HepG2 (cell line): ENCODE results near the gene PPP1R16B. TPM values are rescaled to one million over a fixed set of nuclear protein-coding genes. Genes with fewer than 3 reads are reported as not detected.

Experiments
- KLF16 ChIP-seq, 2 experiments: sonication (generic) in 1 of 2; formaldehyde crosslinking in 1 of 2; IDR thresholded peaks; 2 replicates each; pipeline versions ENCODE4 v1.6.1 to v1.8.0; 2016 to 2023; ENCODE audit warnings: missing genetic modification reagents in 2 of 2, missing compliant biosample characterization in 1 of 2
- PTBP1 ChIP-seq: fragments of 200-400 bp; formaldehyde crosslinking; IDR thresholded peaks from 2 replicates; pipeline ENCODE4 v1.6.1; 2018; ENCODE audit warnings: low read length, low read depth; ENCODE audit not compliant: poor library complexity, severe bottlenecking
- REL ChIP-seq: sonication (generic); formaldehyde crosslinking; conservative IDR thresholded peaks from 2 replicates; pipeline ENCODE4 v1.8.0; 2022; ENCODE audit warnings: mild to moderate bottlenecking, missing genetic modification reagents, moderate library complexity
- SIX4 ChIP-seq: sonication (generic); formaldehyde crosslinking; IDR thresholded peaks from 2 replicates; pipeline ENCODE4 v1.4.0; 2020; ENCODE audit warnings: missing genetic modification reagents
- SMAD3 ChIP-seq: sonication (generic); formaldehyde crosslinking; IDR thresholded peaks from 2 replicates; pipeline ENCODE4 v1.4.0; 2020; ENCODE audit warnings: missing genetic modification reagents
- ZKSCAN8 ChIP-seq: IDR thresholded peaks from 2 replicates; pipeline ENCODE4 v1.6.1; 2016; ENCODE audit warnings: borderline replicate concordance, missing genetic modification reagents, missing compliant biosample characterization
- ZNF296 ChIP-seq: sonication (generic); formaldehyde crosslinking; conservative IDR thresholded peaks from 2 replicates; pipeline ENCODE4 v1.5.0; 2020; ENCODE audit warnings: mild to moderate bottlenecking, missing genetic modification reagents
- ZNF337 ChIP-seq: sonication (generic); formaldehyde crosslinking; IDR thresholded peaks from 2 replicates; pipeline ENCODE4 v1.5.1; 2020; ENCODE audit warnings: missing genetic modification reagents, low read depth, mild to moderate bottlenecking, borderline replicate concordance
- ZNF616 ChIP-seq: sonication (generic); formaldehyde crosslinking; IDR thresholded peaks from 2 replicates; pipeline ENCODE4 v1.5.0; 2020; ENCODE audit warnings: low read depth, mild to moderate bottlenecking, missing genetic modification reagents
- ZNF883 ChIP-seq: sonication (generic); formaldehyde crosslinking; IDR thresholded peaks from 2 replicates; pipeline ENCODE4 v1.5.1; 2020; ENCODE audit warnings: mild to moderate bottlenecking, missing genetic modification reagents; ENCODE audit errors: not compliant biosample characterization
- ZSCAN22 ChIP-seq: sonication (generic); formaldehyde crosslinking; IDR thresholded peaks from 2 replicates; pipeline ENCODE4 v1.4.0; 2020; ENCODE audit warnings: mild to moderate bottlenecking, missing genetic modification reagents
- polyA plus RNA-seq, 8 experiments: library from polyadenylated mRNA; depleted of rRNA in 3 of 8; stranded (reverse) in 7 of 8; unstranded in 1 of 8; fragments of >200 nt; fragmentation: Illumina TruSeq in 4 of 8; extraction: Trizol in 4 of 8; gene quantifications; 2 replicates each; pipeline versions ENCODE4 v1.2.1 to v1.2.3, GENCODE V29; 2011 to 2016; ENCODE audit warnings: low read depth in 4 of 8, missing spikeins in 1 of 8, mixed read lengths in 1 of 8; ENCODE audit not compliant: insufficient read depth in 1 of 8
- total RNA-seq, 5 experiments: library from RNA; depleted of rRNA; stranded (reverse); fragments of >200 nt; fragmentation: Illumina TruSeq; extraction: Trizol; gene quantifications; 2 replicates each; pipeline ENCODE4 v1.2.3, GENCODE V29; 2016; ENCODE audit warnings: low read depth in 1 of 5
- TF ChIP-seq, protein P1 (sequence below), 2 experiments: sonication (generic) in 1 of 2; formaldehyde crosslinking in 1 of 2; IDR thresholded peaks; 2 replicates each; pipeline versions ENCODE4 v1.4.0 to v1.6.1; 2018 to 2020; ENCODE audit warnings: missing genetic modification reagents in 2 of 2, borderline replicate concordance in 1 of 2, low read depth in 1 of 2, mild to moderate bottlenecking in 1 of 2, missing biosample characterization in 1 of 2
- TF ChIP-seq, protein P2 (sequence below): sonication (generic); formaldehyde crosslinking; IDR thresholded peaks from one replicate; pipeline ENCODE4 v1.5.1; 2020; ENCODE audit warnings: mild to moderate bottlenecking, missing genetic modification reagents; ENCODE audit errors: not compliant biosample characterization
- TF ChIP-seq, protein P3 (sequence below): sonication (generic); formaldehyde crosslinking; IDR thresholded peaks from 2 replicates; pipeline ENCODE4 v1.4.0; 2020; ENCODE audit warnings: missing genetic modification reagents
- TF ChIP-seq, protein P4 (sequence below): sonication (generic); formaldehyde crosslinking; IDR thresholded peaks from 2 replicates; pipeline ENCODE4 v1.8.1; 2023; ENCODE audit warnings: mild to moderate bottlenecking, missing genetic modification reagents

PPP1R16B gene
- total and polyA plus RNA-seq, 2 of the 13 experiments (the other 11 are each of a cell fraction or from before 2014, with no cell fraction given) = 0.02 to 0.11 TPM

DNA sequence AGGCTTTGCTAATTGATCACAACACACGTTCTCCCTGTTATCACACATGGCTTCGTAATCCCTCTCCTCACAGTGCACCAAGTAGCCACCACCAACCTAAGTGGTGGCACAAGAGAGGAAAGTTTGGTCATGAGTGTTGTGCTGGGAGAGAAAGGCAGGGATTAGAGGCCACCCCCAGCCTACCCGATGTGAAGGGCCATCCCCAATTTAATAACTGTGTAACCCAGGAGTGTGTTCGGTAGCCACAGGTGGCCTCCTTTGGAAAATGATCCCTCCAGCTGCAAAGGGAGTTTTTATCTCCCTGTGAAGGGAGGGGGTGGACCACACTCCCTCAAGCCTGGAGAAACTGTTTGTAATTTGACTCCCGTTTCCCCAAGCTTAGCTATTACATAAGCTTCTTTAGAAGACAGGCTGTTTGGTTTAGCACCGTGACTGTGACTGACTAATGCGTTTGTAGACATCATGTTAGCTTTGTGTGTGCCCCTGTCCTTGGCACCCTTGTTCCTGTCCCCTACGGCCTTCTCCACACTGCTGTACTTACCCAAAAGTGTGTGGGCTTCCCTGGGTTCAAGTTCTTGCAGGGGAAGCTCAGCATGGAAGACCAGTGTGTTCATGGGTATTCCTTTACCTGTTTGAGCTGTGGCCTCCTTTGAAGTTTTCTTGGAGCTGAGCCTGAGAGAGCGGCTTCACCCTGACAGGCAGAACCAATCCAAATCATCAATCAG lies 20.6 kb downstream of the PPP1R16B start (continued):
- TF ChIP-seq KLF16 (CRISPR knock-in tag; IDR thresholded peaks at IDR 0.05) = peak in 1 of 2 experiments; percentile 89; a peak in 2 of 4 replicates
- no peak for TF ChIP-seq ZNF616 (CRISPR knock-in tag)
- TF ChIP-seq, protein P1, sequence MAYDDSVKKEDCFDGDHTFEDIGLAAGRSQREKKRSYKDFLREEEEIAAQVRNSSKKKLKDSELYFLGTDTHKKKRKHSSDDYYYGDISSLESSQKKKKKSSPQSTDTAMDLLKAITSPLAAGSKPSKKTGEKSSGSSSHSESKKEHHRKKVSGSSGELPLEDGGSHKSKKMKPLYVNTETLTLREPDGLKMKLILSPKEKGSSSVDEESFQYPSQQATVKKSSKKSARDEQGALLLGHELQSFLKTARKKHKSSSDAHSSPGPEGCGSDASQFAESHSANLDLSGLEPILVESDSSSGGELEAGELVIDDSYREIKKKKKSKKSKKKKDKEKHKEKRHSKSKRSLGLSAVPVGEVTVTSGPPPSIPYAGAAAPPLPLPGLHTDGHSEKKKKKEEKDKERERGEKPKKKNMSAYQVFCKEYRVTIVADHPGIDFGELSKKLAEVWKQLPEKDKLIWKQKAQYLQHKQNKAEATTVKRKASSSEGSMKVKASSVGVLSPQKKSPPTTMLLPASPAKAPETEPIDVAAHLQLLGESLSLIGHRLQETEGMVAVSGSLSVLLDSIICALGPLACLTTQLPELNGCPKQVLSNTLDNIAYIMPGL (CRISPR knock-in tag; IDR thresholded peaks at IDR 0.05; ENCODE audit: borderline replicate concordance in 1 of 2, low read depth in 1 of 2) = peak in 1 of 2 experiments; percentile 36; a peak in 1 of 4 replicates
- TF ChIP-seq SIX4 (CRISPR knock-in tag) = peak; percentile 100
- TF ChIP-seq, protein P2, sequence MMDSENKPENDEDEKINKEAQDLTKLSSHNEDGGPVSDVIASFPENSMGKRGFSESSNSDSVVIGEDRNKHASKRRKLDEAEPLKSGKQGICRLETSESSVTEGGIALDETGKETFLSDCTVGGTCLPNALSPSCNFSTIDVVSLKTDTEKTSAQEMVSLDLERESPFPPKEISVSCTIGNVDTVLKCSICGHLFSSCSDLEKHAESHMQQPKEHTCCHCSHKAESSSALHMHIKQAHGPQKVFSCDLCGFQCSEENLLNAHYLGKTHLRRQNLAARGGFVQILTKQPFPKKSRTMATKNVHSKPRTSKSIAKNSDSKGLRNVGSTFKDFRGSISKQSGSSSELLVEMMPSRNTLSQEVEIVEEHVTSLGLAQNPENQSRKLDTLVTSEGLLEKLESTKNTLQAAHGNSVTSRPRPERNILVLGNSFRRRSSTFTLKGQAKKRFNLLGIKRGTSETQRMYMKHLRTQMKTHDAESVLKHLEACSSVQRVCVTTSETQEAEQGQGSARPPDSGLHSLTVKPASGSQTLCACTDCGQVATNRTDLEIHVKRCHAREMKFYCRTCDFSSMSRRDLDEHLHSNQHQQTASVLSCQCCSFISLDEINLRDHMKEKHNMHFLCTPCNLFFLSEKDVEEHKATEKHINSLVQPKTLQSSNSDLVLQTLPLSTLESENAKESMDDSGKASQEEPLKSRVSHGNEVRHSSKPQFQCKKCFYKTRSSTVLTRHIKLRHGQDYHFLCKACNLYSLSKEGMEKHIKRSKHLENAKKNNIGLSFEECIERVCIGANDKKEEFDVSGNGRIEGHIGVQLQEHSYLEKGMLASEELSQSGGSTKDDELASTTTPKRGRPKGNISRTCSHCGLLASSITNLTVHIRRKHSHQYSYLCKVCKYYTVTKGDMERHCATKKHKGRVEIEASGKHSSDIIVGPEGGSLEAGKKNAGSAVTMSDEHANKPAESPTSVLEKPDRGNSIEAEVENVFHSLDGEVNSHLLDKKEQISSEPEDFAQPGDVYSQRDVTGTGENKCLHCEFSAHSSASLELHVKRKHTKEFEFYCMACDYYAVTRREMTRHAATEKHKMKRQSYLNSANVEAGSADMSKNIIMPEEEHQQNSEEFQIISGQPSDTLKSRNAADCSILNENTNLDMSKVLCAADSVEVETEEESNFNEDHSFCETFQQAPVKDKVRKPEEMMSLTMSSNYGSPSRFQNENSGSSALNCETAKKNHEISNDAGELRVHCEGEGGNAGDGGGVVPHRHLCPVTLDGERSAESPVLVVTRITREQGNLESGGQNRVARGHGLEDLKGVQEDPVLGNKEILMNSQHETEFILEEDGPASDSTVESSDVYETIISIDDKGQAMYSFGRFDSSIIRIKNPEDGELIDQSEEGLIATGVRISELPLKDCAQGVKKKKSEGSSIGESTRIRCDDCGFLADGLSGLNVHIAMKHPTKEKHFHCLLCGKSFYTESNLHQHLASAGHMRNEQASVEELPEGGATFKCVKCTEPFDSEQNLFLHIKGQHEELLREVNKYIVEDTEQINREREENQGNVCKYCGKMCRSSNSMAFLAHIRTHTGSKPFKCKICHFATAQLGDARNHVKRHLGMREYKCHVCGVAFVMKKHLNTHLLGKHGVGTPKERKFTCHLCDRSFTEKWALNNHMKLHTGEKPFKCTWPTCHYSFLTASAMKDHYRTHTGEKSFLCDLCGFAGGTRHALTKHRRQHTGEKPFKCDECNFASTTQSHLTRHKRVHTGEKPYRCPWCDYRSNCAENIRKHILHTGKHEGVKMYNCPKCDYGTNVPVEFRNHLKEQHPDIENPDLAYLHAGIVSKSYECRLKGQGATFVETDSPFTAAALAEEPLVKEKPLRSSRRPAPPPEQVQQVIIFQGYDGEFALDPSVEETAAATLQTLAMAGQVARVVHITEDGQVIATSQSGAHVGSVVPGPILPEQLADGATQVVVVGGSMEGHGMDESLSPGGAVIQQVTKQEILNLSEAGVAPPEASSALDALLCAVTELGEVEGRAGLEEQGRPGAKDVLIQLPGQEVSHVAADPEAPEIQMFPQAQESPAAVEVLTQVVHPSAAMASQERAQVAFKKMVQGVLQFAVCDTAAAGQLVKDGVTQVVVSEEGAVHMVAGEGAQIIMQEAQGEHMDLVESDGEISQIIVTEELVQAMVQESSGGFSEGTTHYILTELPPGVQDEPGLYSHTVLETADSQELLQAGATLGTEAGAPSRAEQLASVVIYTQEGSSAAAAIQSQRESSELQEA (CRISPR knock-in tag) = peak; percentile 75
- peak; percentile 41 for TF ChIP-seq ZNF883
- peak; percentile 77; the same call in 1 of the 2 replicates for TF ChIP-seq ZKSCAN8
- TF ChIP-seq ZSCAN22 = 0 out of 2 replicates have a peak, but pooled peaks have one; percentile 47
- no peak for TF ChIP-seq REL
- TF ChIP-seq, protein P3, sequence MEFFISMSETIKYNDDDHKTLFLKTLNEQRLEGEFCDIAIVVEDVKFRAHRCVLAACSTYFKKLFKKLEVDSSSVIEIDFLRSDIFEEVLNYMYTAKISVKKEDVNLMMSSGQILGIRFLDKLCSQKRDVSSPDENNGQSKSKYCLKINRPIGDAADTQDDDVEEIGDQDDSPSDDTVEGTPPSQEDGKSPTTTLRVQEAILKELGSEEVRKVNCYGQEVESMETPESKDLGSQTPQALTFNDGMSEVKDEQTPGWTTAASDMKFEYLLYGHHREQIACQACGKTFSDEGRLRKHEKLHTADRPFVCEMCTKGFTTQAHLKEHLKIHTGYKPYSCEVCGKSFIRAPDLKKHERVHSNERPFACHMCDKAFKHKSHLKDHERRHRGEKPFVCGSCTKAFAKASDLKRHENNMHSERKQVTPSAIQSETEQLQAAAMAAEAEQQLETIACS (CRISPR knock-in tag) = no peak
- TF ChIP-seq ZNF296 (CRISPR knock-in tag) = no peak
- peak; percentile 75; the same call in 1 of the 2 replicates for TF ChIP-seq SMAD3 (CRISPR knock-in tag)
- TF ChIP-seq ZNF337 (CRISPR knock-in tag) = no peak
- no peak for TF ChIP-seq PTBP1
- TF ChIP-seq, protein P4, sequence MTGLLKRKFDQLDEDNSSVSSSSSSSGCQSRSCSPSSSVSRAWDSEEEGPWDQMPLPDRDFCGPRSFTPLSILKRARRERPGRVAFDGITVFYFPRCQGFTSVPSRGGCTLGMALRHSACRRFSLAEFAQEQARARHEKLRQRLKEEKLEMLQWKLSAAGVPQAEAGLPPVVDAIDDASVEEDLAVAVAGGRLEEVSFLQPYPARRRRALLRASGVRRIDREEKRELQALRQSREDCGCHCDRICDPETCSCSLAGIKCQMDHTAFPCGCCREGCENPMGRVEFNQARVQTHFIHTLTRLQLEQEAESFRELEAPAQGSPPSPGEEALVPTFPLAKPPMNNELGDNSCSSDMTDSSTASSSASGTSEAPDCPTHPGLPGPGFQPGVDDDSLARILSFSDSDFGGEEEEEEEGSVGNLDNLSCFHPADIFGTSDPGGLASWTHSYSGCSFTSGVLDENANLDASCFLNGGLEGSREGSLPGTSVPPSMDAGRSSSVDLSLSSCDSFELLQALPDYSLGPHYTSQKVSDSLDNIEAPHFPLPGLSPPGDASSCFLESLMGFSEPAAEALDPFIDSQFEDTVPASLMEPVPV (CRISPR knock-in tag) = no peak
